NOMO-1 treated with DMSO at 0.1 percent for 48 hours (cell line): ENCODE data around the gene SUMF1.
A peak's percentile ranks its signal among the peaks of the same experiment; 100 is the strongest.
"Not testable (repeated sequence)": the region's sequence is repeated elsewhere in the genome, so short reads cannot be mapped to it uniquely, and the experiment has no call there.

Experiments used
- DNase-seq: peaks from one replicate; lab custom pipeline; 2025; ENCODE audit not compliant: unreplicated experiment; lab: John Stamatoyannopoulos, UW

SUMF1 gene

GRCh38 chr3:4462369-4463040 is 4.6 kb downstream of the SUMF1 start:
- DNase-seq: peak; percentile 57

GRCh38 chr3:4461468-4462090 is 5.5 kb downstream of the SUMF1 start:
- no peak for DNase-seq

DNA sequence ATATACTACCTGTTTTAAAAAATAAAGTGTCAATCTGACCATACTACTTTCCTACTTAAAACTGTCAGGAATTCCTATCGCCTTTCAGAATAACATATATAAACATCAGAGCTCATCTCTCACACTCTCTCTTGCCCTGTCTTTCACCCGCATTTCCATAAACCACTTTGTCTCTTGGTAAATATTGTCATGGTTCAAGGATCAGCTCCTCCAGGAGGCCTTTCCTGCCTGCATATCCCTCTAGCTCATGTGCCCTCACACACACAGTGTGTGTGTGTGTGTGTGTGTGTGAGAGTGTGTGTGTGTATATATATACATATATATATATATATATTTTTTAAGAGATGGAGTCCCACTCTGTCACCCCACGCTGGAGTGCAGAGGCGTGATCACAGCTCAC is 6.7 kb downstream of the SUMF1 start:
- no peak for DNase-seq

DNA sequence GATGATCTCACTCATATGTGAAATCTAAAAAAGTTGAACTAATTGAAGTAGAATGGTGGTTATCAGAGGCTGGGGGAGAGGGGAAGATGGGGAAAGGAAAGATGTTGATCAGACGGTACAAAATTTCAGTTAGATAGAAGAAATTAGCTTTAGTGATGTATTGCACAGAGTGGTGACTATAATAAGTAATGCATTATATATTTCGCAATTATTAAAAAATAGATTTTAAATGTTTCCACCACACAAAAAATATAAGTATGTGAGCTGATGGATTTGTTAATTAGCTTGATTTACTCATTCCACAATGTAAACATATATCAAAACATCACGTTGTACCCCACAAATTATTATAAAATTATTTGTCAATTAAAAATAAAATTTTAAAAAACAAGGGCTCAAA is 8.1 kb downstream of the SUMF1 start:
- no peak for DNase-seq

GRCh38 chr3:4456780-4457179 is 10.3 kb downstream of the SUMF1 start:
- not testable (repeated sequence) for DNase-seq

GRCh38 chr3:4454142-4454541 is 12.9 kb downstream of the SUMF1 start:
- no peak for DNase-seq

GRCh38 chr3:4449043-4449805 is 17.8 kb downstream of the SUMF1 start:
- no peak for DNase-seq

GRCh38 chr3:4448187-4448586 is 18.9 kb downstream of the SUMF1 start:
- DNase-seq: no peak

DNA sequence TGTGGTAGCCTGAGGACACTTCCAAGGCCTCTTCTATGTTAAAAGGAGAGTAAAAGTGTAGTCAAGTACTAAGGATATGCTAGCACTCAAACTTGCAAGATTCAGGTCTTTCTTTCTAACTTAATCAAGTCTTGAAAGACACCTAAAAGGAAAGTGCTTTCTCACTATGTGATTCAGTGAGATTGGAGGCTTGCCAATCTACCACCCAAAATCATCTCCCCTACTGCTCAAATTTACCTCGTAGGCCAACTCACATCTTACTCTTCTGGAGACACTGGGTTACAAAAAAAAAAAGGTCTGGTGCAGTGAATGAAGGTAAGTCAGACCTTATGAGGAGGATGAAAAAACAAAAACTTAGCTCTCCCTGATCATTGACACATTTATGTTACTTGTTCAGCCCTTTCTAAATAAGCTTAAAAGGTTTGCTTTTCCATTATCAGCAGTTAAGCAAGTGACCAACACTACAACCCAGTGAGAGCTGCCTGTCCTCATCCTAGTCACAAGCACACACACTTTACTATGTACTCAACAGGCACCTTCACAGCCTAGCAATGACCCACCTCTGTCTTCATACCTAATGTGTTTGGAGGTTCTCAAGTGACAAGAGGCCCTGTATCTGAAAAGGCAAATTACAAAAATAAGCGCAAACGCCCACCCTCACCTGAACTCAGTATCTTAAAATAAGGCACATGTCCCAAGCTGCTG is 19.6 kb downstream of the SUMF1 start:
- no peak for DNase-seq

DNA sequence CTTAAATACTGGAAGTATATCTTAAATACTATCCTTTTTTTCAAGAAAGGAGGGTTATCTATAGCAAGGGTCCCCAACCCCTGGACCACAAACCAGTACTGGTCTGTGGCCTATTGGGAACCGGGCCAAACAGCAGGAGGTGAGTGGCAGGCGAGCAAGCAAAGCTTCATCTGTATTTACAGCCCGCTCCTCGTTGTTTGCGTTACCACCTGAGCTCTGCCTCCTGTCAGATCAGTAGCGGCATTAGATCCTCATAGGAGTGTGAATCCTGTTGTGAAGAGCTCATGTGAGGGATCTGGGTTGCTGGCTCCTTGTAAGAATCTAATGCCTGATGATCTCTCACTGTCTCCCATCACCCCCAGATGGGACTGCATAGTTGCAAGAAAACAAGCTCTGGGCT is 26.1 kb downstream of the SUMF1 start:
- DNase-seq: no peak

- DNase-seq: no peak
These were observed 28.8 kb downstream of the SUMF1 start for GRCh38 chr3:4438296-4438695.

DNA sequence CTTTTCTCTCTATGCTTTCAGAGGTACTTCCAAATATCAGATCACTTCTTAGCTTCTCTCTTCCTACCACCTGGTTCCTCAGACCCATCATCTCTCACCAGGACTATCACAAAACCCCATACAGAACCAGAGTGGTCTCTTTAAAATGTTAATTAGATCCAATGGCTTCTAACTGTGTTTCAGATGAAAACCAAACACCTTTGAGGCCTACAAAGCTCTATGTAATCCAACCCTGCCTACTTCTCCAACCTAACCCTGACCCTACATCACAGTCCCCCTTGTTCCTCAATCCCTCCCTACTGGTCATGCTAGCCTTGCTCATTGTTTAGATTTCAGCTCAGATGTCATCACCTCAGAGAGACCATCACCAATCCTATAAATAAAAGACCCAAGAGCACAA is 34.8 kb downstream of the SUMF1 start:
- no peak for DNase-seq

GRCh38 chr3:4429648-4430350 is 37.3 kb downstream of the SUMF1 start:
- DNase-seq: no peak

DNA sequence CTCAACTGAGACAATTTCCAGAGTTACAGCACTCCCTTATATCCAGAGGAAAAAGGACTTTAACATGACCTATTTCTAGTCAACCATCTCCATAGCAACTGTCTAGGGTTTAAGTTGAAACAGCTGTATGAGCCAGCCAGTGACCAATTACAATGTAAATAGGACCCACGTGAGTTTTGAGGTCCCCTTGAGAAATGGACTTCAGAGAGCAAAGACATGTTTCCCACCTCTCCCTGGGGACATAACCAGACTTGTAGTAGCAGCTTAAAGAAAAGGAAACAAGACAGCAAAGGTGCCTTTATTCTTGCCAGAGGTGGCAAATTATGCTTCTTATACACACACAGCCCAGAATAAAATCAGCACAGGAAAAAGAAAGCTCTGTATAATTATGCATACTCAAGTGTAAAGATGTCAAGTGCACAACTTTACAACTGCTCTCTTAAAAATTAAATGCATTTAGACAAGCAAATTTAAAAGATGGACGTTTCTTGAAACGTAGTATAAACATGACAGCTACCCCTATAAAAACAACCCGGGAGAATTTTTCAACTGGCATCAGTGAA is 40.2 kb downstream of the SUMF1 start:
- peak; percentile 75 for DNase-seq

- no peak for DNase-seq
These were observed 40.7 kb downstream of the SUMF1 start for GRCh38 chr3:4426261-4426781.

GRCh38 chr3:4425707-4426106 is 41.4 kb downstream of the SUMF1 start:
- no peak for DNase-seq

GRCh38 chr3:4425055-4425454 is 42.0 kb downstream of the SUMF1 start:
- no peak for DNase-seq

DNA sequence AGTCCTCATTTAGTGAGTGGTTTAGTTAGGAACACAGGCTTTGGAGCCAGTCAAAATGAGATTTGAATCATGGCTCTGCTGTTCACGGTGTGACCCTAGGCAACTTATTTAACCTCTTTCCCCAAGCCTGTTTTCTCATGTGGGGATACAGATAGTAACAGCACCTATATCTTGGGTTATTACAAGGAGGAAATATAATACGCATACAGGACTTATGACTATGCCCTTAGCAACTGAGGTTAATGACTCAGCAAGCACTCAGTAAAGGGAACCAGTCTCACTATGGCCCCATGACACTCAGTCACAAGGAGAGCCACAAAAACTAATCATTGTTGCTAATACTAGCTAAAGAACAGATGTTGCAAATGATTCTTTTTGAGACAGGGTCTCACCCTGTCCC is 45.9 kb downstream of the SUMF1 start:
- peak; percentile 76 for DNase-seq

DNA sequence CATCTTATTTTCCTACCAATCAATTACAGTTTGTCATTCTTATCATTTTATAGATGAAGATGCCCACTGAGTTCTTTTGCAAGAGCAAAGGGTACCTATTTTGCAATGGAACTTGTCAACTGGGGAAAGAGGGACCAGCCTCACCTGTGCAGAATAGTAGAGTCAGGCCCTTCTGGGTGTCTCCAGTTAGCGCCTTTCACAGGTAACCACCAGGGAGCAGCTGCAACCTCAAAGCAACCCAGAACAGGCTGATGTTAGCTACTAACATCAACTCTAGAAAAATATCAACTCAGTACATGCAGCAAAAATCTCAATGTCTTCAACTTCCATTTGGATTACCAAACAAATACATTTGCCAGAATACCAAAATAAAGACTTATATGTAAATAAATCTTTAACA is 47.1 kb downstream of the SUMF1 start:
- DNase-seq: no peak

DNA sequence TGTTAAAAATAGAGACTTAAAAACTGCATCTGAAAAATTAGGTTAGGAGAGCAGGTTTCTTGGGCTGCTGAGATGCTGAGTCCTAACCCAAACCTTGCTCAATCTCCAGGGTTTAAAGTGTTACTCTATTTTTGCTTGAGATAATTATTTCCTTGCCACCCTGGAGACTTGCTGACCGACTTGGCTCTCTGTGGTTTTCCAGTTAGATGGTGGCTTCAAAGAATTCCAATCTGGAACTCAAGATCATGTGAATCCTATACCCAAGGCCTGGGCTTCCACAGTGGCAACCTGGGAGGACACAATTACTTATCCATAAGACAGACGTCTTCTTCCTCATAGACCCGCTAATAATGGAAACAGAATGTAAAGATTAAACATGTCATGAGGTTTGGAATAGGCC is 47.7 kb downstream of the SUMF1 start:
- no peak for DNase-seq
